KMS-11 (cell line): ENCODE results near the gene ANKRD31.

Experiments used
- H2AFZ ChIP-seq: fragments of 200-600 bp; sonication (generic); 2 replicates; pipeline ENCODE4 v1.6.1; 2016; ENCODE audit warnings: antibody characterized with exemption, mixed run types, low read depth
- H3K27ac ChIP-seq: fragments of 200-600 bp; sonication (generic); 2 replicates; pipeline ENCODE4 v1.6.1; 2016; ENCODE audit warnings: mild to moderate bottlenecking, mixed run types
- H3K27me3 ChIP-seq: fragments of 200-600 bp; sonication (generic); 2 replicates; pipeline ENCODE4 v1.6.1; 2017; ENCODE audit warnings: mild to moderate bottlenecking, low read depth, mixed run types, moderate library complexity; ENCODE audit not compliant: insufficient read depth
- H3K36me3 ChIP-seq: fragments of 200-600 bp; sonication (generic); 2 replicates; pipeline ENCODE4 v1.6.1; 2017; ENCODE audit warnings: mild to moderate bottlenecking, mixed run types; ENCODE audit not compliant: insufficient read depth
- H3K4me1 ChIP-seq: fragments of 200-600 bp; sonication (generic); 2 replicates; pipeline ENCODE4 v1.6.1; 2016; ENCODE audit warnings: mild to moderate bottlenecking, low read depth, mixed run types; ENCODE audit not compliant: poor library complexity, severe bottlenecking
- H3K4me2 ChIP-seq: fragments of 200-600 bp; sonication (generic); 2 replicates; pipeline ENCODE4 v1.7.0; 2016; ENCODE audit warnings: mild to moderate bottlenecking, mixed run types
- H3K4me3 ChIP-seq: fragments of 200-600 bp; sonication (generic); IDR thresholded peaks from 2 replicates; pipeline ENCODE4 v1.6.1; 2017; ENCODE audit warnings: low read depth, low read length, mixed read lengths; ENCODE audit not compliant: insufficient read depth
- H3K79me2 ChIP-seq: fragments of 200-600 bp; sonication (generic); 2 replicates; pipeline ENCODE4 v1.6.1; 2016; ENCODE audit warnings: low read depth, mixed run types; ENCODE audit not compliant: insufficient read depth
- H3K9ac ChIP-seq: fragments of 200-600 bp; sonication (generic); 2 replicates; pipeline ENCODE4 v1.6.1; 2016; ENCODE audit warnings: mild to moderate bottlenecking, mixed run types
- H4K20me1 ChIP-seq: fragments of 200-600 bp; sonication (generic); 2 replicates; pipeline ENCODE4 v1.6.1; 2016; ENCODE audit warnings: mild to moderate bottlenecking, mixed run types; ENCODE audit not compliant: insufficient read depth
- TF ChIP-seq, protein P1 (sequence below): fragments of 200-600 bp; sonication (generic); conservative IDR thresholded peaks from 2 replicates; pipeline ENCODE4 v1.6.1; 2017; ENCODE audit warnings: low read depth, mild to moderate bottlenecking, antibody characterized with exemption, low read length, moderate library complexity, mixed read lengths

ANKRD31 gene

DNA sequence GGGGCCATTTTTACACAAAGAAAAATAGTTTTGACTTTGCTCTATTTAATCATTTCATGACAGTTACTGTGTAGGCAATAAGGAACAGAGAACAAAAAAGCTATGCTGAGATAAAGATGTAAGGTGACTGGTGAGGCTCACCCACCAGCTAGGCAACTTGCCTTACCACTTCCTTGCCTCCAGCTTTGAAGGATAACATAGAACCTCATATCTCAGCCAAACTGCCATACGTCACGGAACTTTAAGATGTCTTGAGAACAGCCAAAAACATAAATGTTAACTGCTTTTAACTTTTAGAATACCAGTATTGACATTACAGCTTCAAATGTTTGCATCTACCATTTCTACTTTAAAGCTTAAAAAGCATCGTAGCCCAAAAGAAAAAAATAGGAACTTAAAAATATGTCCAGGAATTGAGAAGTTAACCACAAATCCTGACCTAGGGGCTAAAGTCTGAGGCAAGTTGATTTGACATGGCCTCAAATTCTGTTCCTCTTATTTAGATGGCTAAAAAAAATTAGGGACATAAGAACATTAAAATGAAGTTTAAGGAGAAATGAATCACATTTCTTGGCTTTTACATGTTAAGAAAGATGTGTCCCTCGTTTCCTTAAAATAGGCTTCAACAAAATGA is 176.6 kb downstream of the ANKRD31 start:
- Histone ChIP-seq H3K4me2 (no peak overlapping the region), H3K79me2 (no peaks in the 10 kb centered on the region)

DNA sequence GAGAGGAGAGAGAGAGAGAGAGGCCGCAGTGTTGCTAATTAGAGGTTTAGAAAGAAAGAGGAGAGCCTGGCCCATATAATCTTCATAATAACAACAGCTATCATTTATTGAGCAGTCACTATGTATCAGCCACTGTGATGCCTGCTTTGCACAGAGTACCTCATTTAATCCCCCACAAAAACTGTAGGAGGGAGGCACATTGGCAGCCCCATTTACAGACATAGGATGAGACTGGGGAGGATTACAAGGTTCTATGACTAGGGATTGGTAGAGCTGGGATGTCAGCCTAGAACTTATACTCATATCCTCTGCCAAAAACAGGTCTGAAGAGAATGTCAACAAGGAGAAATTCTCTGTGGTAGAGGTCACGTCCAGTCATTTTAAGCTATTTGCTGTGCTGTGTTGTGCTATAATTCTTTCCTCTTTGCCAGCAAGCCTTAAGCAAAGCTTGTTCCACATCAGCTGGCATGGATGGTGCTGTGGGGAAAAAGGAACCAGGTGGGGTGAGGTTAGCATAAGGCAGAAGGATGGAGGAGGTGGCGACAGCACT is 177.6 kb downstream of the ANKRD31 start:
- Histone ChIP-seq H3K9ac (no peak overlapping the region), H2AFZ (no peak overlapping the region), H3K27me3 (no peaks in the 10 kb centered on the region), H3K4me1 (peaks cover 11% of the 10 kb centered on the region), H3K4me3 (no peak overlapping the region), H3K4me2 (no peak overlapping the region), H3K79me2 (no peaks in the 10 kb centered on the region), H4K20me1 (no peaks in the 10 kb centered on the region), H3K27ac (no peak overlapping the region), H3K36me3 (no peaks in the 10 kb centered on the region)
- TF ChIP-seq, protein P1, sequence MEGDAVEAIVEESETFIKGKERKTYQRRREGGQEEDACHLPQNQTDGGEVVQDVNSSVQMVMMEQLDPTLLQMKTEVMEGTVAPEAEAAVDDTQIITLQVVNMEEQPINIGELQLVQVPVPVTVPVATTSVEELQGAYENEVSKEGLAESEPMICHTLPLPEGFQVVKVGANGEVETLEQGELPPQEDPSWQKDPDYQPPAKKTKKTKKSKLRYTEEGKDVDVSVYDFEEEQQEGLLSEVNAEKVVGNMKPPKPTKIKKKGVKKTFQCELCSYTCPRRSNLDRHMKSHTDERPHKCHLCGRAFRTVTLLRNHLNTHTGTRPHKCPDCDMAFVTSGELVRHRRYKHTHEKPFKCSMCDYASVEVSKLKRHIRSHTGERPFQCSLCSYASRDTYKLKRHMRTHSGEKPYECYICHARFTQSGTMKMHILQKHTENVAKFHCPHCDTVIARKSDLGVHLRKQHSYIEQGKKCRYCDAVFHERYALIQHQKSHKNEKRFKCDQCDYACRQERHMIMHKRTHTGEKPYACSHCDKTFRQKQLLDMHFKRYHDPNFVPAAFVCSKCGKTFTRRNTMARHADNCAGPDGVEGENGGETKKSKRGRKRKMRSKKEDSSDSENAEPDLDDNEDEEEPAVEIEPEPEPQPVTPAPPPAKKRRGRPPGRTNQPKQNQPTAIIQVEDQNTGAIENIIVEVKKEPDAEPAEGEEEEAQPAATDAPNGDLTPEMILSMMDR = no peak

More for the DNA sequence above, 176.6 kb downstream of the ANKRD31 start:
- H3K4me1 ChIP-seq = peaks cover 11% of the 10 kb centered on the region
- no peaks in the 10 kb centered on the region for H4K20me1 ChIP-seq
- no peaks in the 10 kb centered on the region for H3K27me3 ChIP-seq
- H3K36me3 ChIP-seq = no peaks in the 10 kb centered on the region
- TF ChIP-seq, protein P1 = no peak
- no peak overlapping the region for H3K4me3 ChIP-seq
- H3K27ac ChIP-seq = no peak overlapping the region
- no peak overlapping the region for H2AFZ ChIP-seq
- no peak overlapping the region for H3K9ac ChIP-seq

DNA sequence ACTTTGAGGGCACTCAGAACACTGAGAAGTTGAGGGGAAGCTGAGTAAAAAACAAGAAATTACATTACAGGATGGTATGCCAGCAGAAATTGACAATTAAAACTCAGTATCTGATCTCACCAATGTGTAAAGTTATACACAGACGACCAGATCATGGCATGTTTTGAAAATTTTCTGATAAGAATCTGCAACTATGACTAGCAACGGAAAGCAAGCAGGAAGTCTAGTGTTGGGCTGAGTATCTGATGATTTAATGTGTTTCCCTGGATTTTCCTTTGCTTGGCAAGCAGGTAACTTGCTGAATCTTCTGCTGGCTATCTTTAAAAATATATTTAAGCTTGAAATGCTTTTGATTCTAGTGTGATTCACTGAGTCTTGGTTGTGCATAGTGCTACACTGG is 179.1 kb downstream of the ANKRD31 start:
- Histone ChIP-seq H3K9ac (no peak overlapping the region), H3K27me3 (no peaks in the 10 kb centered on the region)

DNA sequence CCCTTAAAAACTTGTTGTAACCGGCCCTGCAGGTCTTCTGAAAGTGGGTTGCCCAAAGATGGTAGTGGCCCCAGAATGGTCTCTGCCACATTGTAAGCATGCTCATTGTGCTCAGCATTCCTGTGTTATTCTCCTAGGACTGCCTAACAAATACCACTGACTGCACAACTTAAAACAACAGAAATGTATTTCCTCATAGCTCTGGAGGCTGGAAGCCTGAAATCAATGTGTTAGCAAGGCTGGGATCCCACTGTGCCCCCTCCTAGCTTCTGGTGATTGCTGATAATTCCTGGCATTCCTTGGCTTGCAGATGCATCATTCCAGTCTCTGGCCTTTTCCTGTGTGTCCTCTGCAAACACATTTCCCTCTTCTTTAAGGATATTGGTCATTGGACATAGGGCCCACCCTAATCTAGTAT is 180.9 kb downstream of the ANKRD31 start:
- Histone ChIP-seq H3K4me3 (no peak overlapping the region), H3K4me1 (peaks cover 16% of the 10 kb centered on the region), H3K36me3 (no peaks in the 10 kb centered on the region), H3K9ac (no peak overlapping the region), H3K79me2 (no peaks in the 10 kb centered on the region), H3K27me3 (no peaks in the 10 kb centered on the region), H2AFZ (no peak overlapping the region), H4K20me1 (no peaks in the 10 kb centered on the region), H3K4me2 (no peak overlapping the region), H3K27ac (no peak overlapping the region)
- TF ChIP-seq, protein P1 = no peak

More for the DNA sequence above, 179.1 kb downstream of the ANKRD31 start:
- TF ChIP-seq, protein P1 = no peak
- no peak overlapping the region for H3K4me2 ChIP-seq
- H3K79me2 ChIP-seq = no peaks in the 10 kb centered on the region
- H3K27ac ChIP-seq = no peak overlapping the region
- no peak overlapping the region for H2AFZ ChIP-seq
- no peaks in the 10 kb centered on the region for H4K20me1 ChIP-seq
- no peak overlapping the region for H3K4me3 ChIP-seq
- no peaks in the 10 kb centered on the region for H3K36me3 ChIP-seq
- no peaks in the 10 kb centered on the region for H3K4me1 ChIP-seq
